H1 (cell line): ENCODE measurements around the gene C21orf91. TPM values are rescaled to one million over a fixed set of nuclear protein-coding genes. Genes with fewer than 3 reads are reported as not detected.

Experiments
- CTCF ChIA-PET: fragments of 300-600 bp; sonication (Branson Sonifier 250); formaldehyde crosslinking; loops from one replicate; lab custom pipeline; 2021; ENCODE audit not compliant: partially characterized antibody; lab: Charles Lee
- POLR2A ChIA-PET: fragments of 300-600 bp; sonication (Branson Sonifier 250); formaldehyde crosslinking; loops from one replicate; lab custom pipeline; 2021; ENCODE audit warnings: inconsistent platforms; ENCODE audit not compliant: partially characterized antibody; lab: Charles Lee
- DNase-seq, 2 experiments: peaks; one replicate each; pipeline versions ENCODE4 v3.0.0 to v3.0.0-alpha.2; 2010 to 2022; ENCODE audit warnings: low spot score in 2 of 2, low read depth in 1 of 2, mixed read lengths in 1 of 2
- FAIRE-seq: peaks from 2 replicates; lab custom pipeline; 2011; peaks lifted over from hg19 to GRCh38; lab: Jason Lieb, UNC
- H2AFZ ChIP-seq: 2 replicates; pipeline ENCODE4 v1.8.1; 2012; ENCODE audit warnings: low read length, inconsistent platforms
- H2AK5ac ChIP-seq: 2 replicates; pipeline ENCODE4 v1.6.1; 2013; ENCODE audit warnings: low read depth, low read length
- H2BK120ac ChIP-seq: replicated peaks from 2 replicates; pipeline ENCODE3; 2013; ENCODE audit warnings: low read depth, low read length, inconsistent platforms
- H2BK12ac ChIP-seq: 2 replicates; pipeline ENCODE4 v1.6.1; 2013; ENCODE audit warnings: low read depth, low read length
- H2BK15ac ChIP-seq: 2 replicates; pipeline ENCODE4 v1.6.1; 2013; ENCODE audit warnings: low read length
- H2BK20ac ChIP-seq: 2 replicates; pipeline ENCODE4 v1.6.1; 2013; ENCODE audit warnings: low read length
- H2BK5ac ChIP-seq: 2 replicates; pipeline ENCODE4 v1.6.1; 2013; ENCODE audit warnings: low read depth, low read length
- H3K14ac ChIP-seq: 2 replicates; pipeline ENCODE4 v1.6.1; 2013; ENCODE audit warnings: inconsistent platforms; ENCODE audit not compliant: insufficient read length
- H3K18ac ChIP-seq: 2 replicates; pipeline ENCODE4 v1.6.1; 2013; ENCODE audit warnings: low read length; ENCODE audit errors: extremely low read depth
- H3K23ac ChIP-seq: 2 replicates; pipeline ENCODE4 v1.6.1; 2013; ENCODE audit warnings: inconsistent platforms; ENCODE audit not compliant: insufficient read length
- H3K23me2 ChIP-seq: 2 replicates; pipeline ENCODE4 v1.6.1; 2013; ENCODE audit warnings: low read depth, low read length
- H3K27ac ChIP-seq: 2 replicates; pipeline ENCODE4 v1.6.1; 2011; ENCODE audit warnings: low read depth, low read length, inconsistent platforms
- H3K27me3 ChIP-seq, 4 experiments: replicated peaks in 1 of 4; 1 replicate in 1 of 4; 2 replicates in 3 of 4; pipeline versions ENCODE4 v1.6.1 to v1.8.1; 2011 to 2013; ENCODE audit warnings: low read length in 3 of 4, mild to moderate bottlenecking in 3 of 4, inconsistent platforms in 2 of 4, mixed read lengths in 2 of 4, moderate library complexity in 1 of 4; ENCODE audit not compliant: control insufficient read depth in 3 of 4, insufficient read depth in 3 of 4; ENCODE audit errors: extremely low read depth in 1 of 4
- H3K36me3 ChIP-seq, 4 experiments: 2 replicates each; pipeline versions ENCODE4 v1.6.1 to v1.8.1; 2011 to 2013; ENCODE audit warnings: mild to moderate bottlenecking in 4 of 4, low read length in 3 of 4, moderate library complexity in 2 of 4, control low read depth in 1 of 4, inconsistent platforms in 1 of 4; ENCODE audit not compliant: insufficient read depth in 4 of 4, control insufficient read depth in 2 of 4
- H3K4ac ChIP-seq: replicated peaks from 2 replicates; pipeline ENCODE3; 2013; ENCODE audit warnings: low read length, low read depth, mixed read lengths, inconsistent platforms; ENCODE audit not compliant: insufficient read length
- H3K4me1 ChIP-seq, 4 experiments: replicated peaks in 1 of 4; 1 replicate in 1 of 4; 2 replicates in 3 of 4; pipeline versions ENCODE4 v1.6.1 to v1.8.1; 2011 to 2013; ENCODE audit warnings: low read length in 3 of 4, inconsistent platforms in 2 of 4, mixed read lengths in 1 of 4; ENCODE audit not compliant: insufficient read depth in 4 of 4, control insufficient read depth in 3 of 4
- H3K4me2 ChIP-seq, 2 experiments: 2 replicates each; pipeline versions ENCODE4 v1.6.1 to v1.8.1; 2011 to 2013; ENCODE audit warnings: low read depth in 2 of 2, low read length in 2 of 2, control low read depth in 1 of 2, inconsistent platforms in 1 of 2, mild to moderate bottlenecking in 1 of 2; ENCODE audit not compliant: insufficient read depth in 1 of 2
- H3K4me3 ChIP-seq, 4 experiments: fragments of 200-600, 300-600 bp in 1 of 4; sonication (generic), shearing (Covaris generic), sonication (Bioruptor Twin) in 1 of 4; 2 replicates each; pipeline versions ENCODE4 v1.5.1 to v1.8.1; 2011 to 2016; ENCODE audit warnings: low read length in 4 of 4, low read depth in 3 of 4, control low read depth in 2 of 4, inconsistent platforms in 2 of 4, mild to moderate bottlenecking in 2 of 4, mixed read lengths in 1 of 4, moderate library complexity in 1 of 4; ENCODE audit not compliant: insufficient read depth in 2 of 4; ENCODE audit errors: extremely low read depth in 1 of 4
- H3K56ac ChIP-seq: replicated peaks from 2 replicates; pipeline ENCODE3; 2013; ENCODE audit warnings: low read depth, mild to moderate bottlenecking, mixed read lengths, low read length, inconsistent platforms; ENCODE audit not compliant: insufficient read length
- H3K79me1 ChIP-seq: 2 replicates; pipeline ENCODE4 v1.6.1; 2013; ENCODE audit warnings: low read depth, low read length, control low read depth
- H3K79me2 ChIP-seq, 2 experiments: 2 replicates each; pipeline versions ENCODE4 v1.6.1 to v1.8.1; 2012 to 2013; ENCODE audit warnings: low read length in 2 of 2, mild to moderate bottlenecking in 2 of 2, inconsistent platforms in 1 of 2; ENCODE audit not compliant: insufficient read depth in 2 of 2, control insufficient read depth in 1 of 2
- H3K9ac ChIP-seq, 4 experiments: replicated peaks in 1 of 4; 1 replicate in 1 of 4; 2 replicates in 3 of 4; pipeline versions ENCODE4 v1.6.1 to v1.8.1; 2011 to 2013; ENCODE audit warnings: low read depth in 3 of 4, low read length in 3 of 4, control low read depth in 2 of 4, mild to moderate bottlenecking in 2 of 4, moderate library complexity in 2 of 4, inconsistent platforms in 1 of 4; ENCODE audit errors: extremely low read depth in 1 of 4
- H3K9me3 ChIP-seq, 2 experiments: 2 replicates each; pipeline versions ENCODE4 v1.6.1 to v1.8.1; 2012 to 2013; ENCODE audit warnings: mild to moderate bottlenecking in 2 of 2, moderate library complexity in 2 of 2, control low read depth in 1 of 2, inconsistent platforms in 1 of 2, low read depth in 1 of 2, low read length in 1 of 2, mixed read lengths in 1 of 2; ENCODE audit not compliant: insufficient read depth in 2 of 2
- H4K20me1 ChIP-seq, 2 experiments: replicated peaks in 1 of 2; 2 replicates each; pipeline versions ENCODE3 to v1.8.1; 2011 to 2013; ENCODE audit warnings: inconsistent platforms in 2 of 2, low read length in 2 of 2, mild to moderate bottlenecking in 1 of 2; ENCODE audit not compliant: insufficient read depth in 2 of 2, control insufficient read depth in 1 of 2
- H4K5ac ChIP-seq: 2 replicates; pipeline ENCODE4 v1.6.1; 2013; ENCODE audit warnings: low read length, low read depth, mixed read lengths, inconsistent platforms; ENCODE audit not compliant: insufficient read length
- H4K8ac ChIP-seq: 2 replicates; pipeline ENCODE4 v1.8.0; 2013; ENCODE audit warnings: mild to moderate bottlenecking, moderate library complexity, low read length, inconsistent platforms; ENCODE audit not compliant: insufficient read depth; ENCODE audit errors: extremely low read depth
- H4K91ac ChIP-seq: replicated peaks from 2 replicates; pipeline ENCODE3; 2013; ENCODE audit warnings: low read length, mixed read lengths, inconsistent platforms; ENCODE audit not compliant: insufficient read length
- CBX5 ChIP-seq: fragments of 300-800, 300-1000 bp; sonication (generic); IDR thresholded peaks from 2 replicates; pipeline ENCODE4 v1.7.1; 2016; ENCODE audit warnings: antibody characterized with exemption, low read length, low read depth
- EGR1 ChIP-seq: IDR thresholded peaks from 2 replicates; pipeline ENCODE4 v1.6.1; 2011; ENCODE audit warnings: low read depth, low read length, borderline replicate concordance
- POLR2A ChIP-seq, 2 experiments: IDR thresholded peaks; 1 replicate in 1 of 2; 2 replicates in 1 of 2; pipeline ENCODE4 v1.6.1; 2011; ENCODE audit warnings: low read depth in 2 of 2, low read length in 2 of 2, mild to moderate bottlenecking in 2 of 2; ENCODE audit errors: control extremely low read depth in 1 of 2
- WGBS, 2 experiments: shearing (Covaris generic) in 1 of 2; methylation state at CpG; one replicate each; pipeline versions ENCODE4 v1.1.6 to v1.1.7; 2013 to 2015; ENCODE audit warnings: low lambda C conversion rate in 2 of 2, mixed read lengths in 2 of 2, inconsistent platforms in 1 of 2, low coverage in 1 of 2, missing lambda C conversion rate in 1 of 2; ENCODE audit not compliant: insufficient replicate concordance in 2 of 2, insufficient coverage in 1 of 2, insufficient read length in 1 of 2; ENCODE audit errors: extremely low coverage in 1 of 2, missing lambda C conversion rate in 1 of 2; 5-methylcytosine and 5-hydroxymethylcytosine counted together
- polyA plus RNA-seq, 7 experiments: library from polyadenylated mRNA; depleted of rRNA in 3 of 7; stranded (reverse) in 5 of 7; unstranded in 2 of 7; fragments of >200 nt in 5 of 7; fragments of 200-250 nt in 2 of 7; gene quantifications; 1 replicate in 5 of 7; 2 replicates in 1 of 7; 4 replicates in 1 of 7; pipeline versions ENCODE4 v1.2.1 to v1.2.3, GENCODE V29; 2011 to 2013; ENCODE audit warnings: missing spikeins in 2 of 7, mixed read lengths in 2 of 7
- total RNA-seq: library from RNA; stranded (reverse); fragmentation: NEBNext Ultra II Directional; extraction: Animal tissue kit (Norgen Biotek cat#: 25700); gene quantifications from 2 replicates; pipeline ENCODE4 v1.2.1, GENCODE V29; 2021

The C21orf91 gene
- total and polyA plus RNA-seq, 2 of the 8 experiments (the other 6 are each of a cell fraction or from before 2014, with no cell fraction given) = 4.9 to 33.6 TPM

- no peaks in the 10 kb centered on the region for H3K23me2 ChIP-seq
- H2AK5ac ChIP-seq = no peak overlapping the region
- TF ChIP-seq CBX5 (no peak), EGR1 (no peak), POLR2A (IDR thresholded peaks at IDR 0.05; ENCODE audit: control extremely low read depth in 1 of 2, low read depth in 2 of 2, low read length in 2 of 2) (no peak)
- ChIA-PET CTCF (interaction anchor here (1.2 kb wide), 1 partner anchor 148 kb away, joined by 3 read pairs; no protein-coding TSS in a partner anchor), POLR2A (no interaction called here)
- no peak overlapping the region for H4K91ac ChIP-seq
- H3K4me2 ChIP-seq = no peak overlapping the region
- no peak overlapping the region for H3K23ac ChIP-seq
- H3K79me2 ChIP-seq = no peaks in the 10 kb centered on the region
- no peak overlapping the region for H4K8ac ChIP-seq
- H3K9me3 ChIP-seq = no peaks in the 10 kb centered on the region
- H3K79me1 ChIP-seq = no peaks in the 10 kb centered on the region
- no peak overlapping the region for H3K9ac ChIP-seq
- H4K20me1 ChIP-seq = no peaks in the 10 kb centered on the region
- 89% methylated on average over 1 of the region's 1 CpG; no CpG with 5 or more reads in 1 of the 2 experiments for WGBS, 2 experiments
- no peak overlapping the region for H2AFZ ChIP-seq
- H3K14ac ChIP-seq = no peak overlapping the region
- no peak overlapping the region for H3K4me3 ChIP-seq
- H3K56ac ChIP-seq = no peak overlapping the region
- peaks cover 0 to 4% (median 0%) of the 10 kb centered on the region in 4 experiments; a peak in 3 of 7 replicates for H3K4me1 ChIP-seq
- no peaks in the 10 kb centered on the region for H3K27me3 ChIP-seq
- no peak overlapping the region for H2BK120ac ChIP-seq
- no peak overlapping the region for H3K27ac ChIP-seq
- H4K5ac ChIP-seq = no peak overlapping the region
- FAIRE-seq (no peak), DNase-seq (no peak)
- no peaks in the 10 kb centered on the region for H3K36me3 ChIP-seq
- H2BK5ac ChIP-seq = no peak overlapping the region
- H2BK12ac ChIP-seq = no peak overlapping the region
- no peak overlapping the region for H3K18ac ChIP-seq
- H2BK15ac ChIP-seq = no peak overlapping the region
- H2BK20ac ChIP-seq = no peak overlapping the region
- H3K4ac ChIP-seq = no peak overlapping the region
Observed at GRCh38 chr21:17777072-17777765, 41.9 kb downstream of the C21orf91 start.
